Thymus (tissue), 11 donors: Measurements from ENCODE around the gene ELF1. TPM values are rescaled to one million over a fixed set of nuclear protein-coding genes. Genes with fewer than 3 reads are reported as not detected.
A peak's percentile ranks its signal among the peaks of the same experiment; 100 is the strongest.
"Not testable (repeated sequence)": the region's sequence is repeated elsewhere in the genome, so short reads cannot be mapped to it uniquely, and the experiment has no call there.

Experiments
- DNase-seq, 9 donors: peaks; one replicate each; pipeline ENCODE4 v3.0.0-alpha.2; 2013; ENCODE audit warnings: low spot score in 9 of 9, low read depth in 6 of 9, missing footprints in 1 of 9
- H3K27ac ChIP-seq, 2 donors: one replicate each; pipeline ENCODE4 v1.5.1; 2013; ENCODE audit warnings: control low read depth in 1 of 2, low read depth in 1 of 2, low read length in 1 of 2, mild to moderate bottlenecking in 1 of 2, moderate library complexity in 1 of 2
- H3K27me3 ChIP-seq, 2 donors: one replicate each; pipeline ENCODE4 v1.5.1; 2013; ENCODE audit warnings: low read length in 1 of 2; ENCODE audit not compliant: control insufficient read depth in 2 of 2, insufficient read depth in 1 of 2
- H3K36me3 ChIP-seq, 2 donors: one replicate each; pipeline ENCODE4 v1.5.1; 2013; ENCODE audit warnings: low read length in 1 of 2, mild to moderate bottlenecking in 1 of 2, moderate library complexity in 1 of 2; ENCODE audit not compliant: control insufficient read depth in 2 of 2, insufficient read depth in 2 of 2
- H3K4me1 ChIP-seq, 2 donors: one replicate each; pipeline ENCODE4 v1.5.1; 2013; ENCODE audit warnings: low read length in 2 of 2; ENCODE audit not compliant: control insufficient read depth in 2 of 2, insufficient read depth in 2 of 2
- H3K4me3 ChIP-seq, 2 donors: one replicate each; pipeline ENCODE4 v1.5.1; 2013; ENCODE audit warnings: low read length in 2 of 2, control low read depth in 1 of 2, mild to moderate bottlenecking in 1 of 2
- H3K9me3 ChIP-seq, 2 donors: one replicate each; pipeline ENCODE4 v1.5.1; 2013; ENCODE audit warnings: low read length in 1 of 2, mild to moderate bottlenecking in 1 of 2; ENCODE audit not compliant: control insufficient read depth in 2 of 2, insufficient read depth in 1 of 2
- WGBS: extraction: QIAGEN DNeasy Blood & Tissue Kit; methylation state at CpG from one replicate; pipeline ENCODE4 v1.1.7; 2013; 5-methylcytosine and 5-hydroxymethylcytosine counted together
- polyA plus RNA-seq: library from polyadenylated mRNA; stranded (reverse); fragments of 200-250 nt; gene quantifications from one replicate; pipeline ENCODE4 v1.2.3, GENCODE V29; 2013
- total RNA-seq: library from RNA; stranded (reverse); fragments of 120-200 nt; gene quantifications from one replicate; pipeline ENCODE4 v1.2.4, GENCODE V29; 2013
- donor health status: healthy.

ELF1 gene
- total and polyA plus RNA-seq, 2 donors, result 64.2 to 89.3 TPM

DNA sequence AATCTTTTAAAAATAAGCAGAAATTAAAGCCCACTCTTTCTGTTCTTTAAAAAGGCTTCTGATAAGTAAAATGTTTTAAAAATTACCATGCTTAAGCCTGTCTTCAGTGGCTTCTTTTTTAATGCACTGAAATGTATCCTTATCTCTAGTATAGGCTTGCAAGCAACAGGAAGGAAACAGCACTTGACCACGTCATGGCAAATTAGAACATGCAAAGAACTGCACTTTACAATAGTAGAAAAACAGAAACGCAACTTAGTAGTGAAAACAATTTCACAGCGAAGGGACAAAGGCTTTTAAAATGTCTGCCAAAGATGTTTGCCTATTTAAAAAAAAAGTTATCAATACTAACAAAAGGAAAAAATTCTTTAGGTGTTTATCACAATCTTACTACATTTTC is 36.3 kb downstream of the ELF1 start:
- under 1% methylated on average over 3 of the region's 3 CpGs for WGBS
- H3K9me3 ChIP-seq, result no peaks in the 10 kb centered on the region
- H3K27ac ChIP-seq, result peak overlapping the region in 1 of 2 donors; percentile 87
- no peaks in the 10 kb centered on the region for H3K27me3 ChIP-seq
- H3K4me3 ChIP-seq, result peak overlapping the region; percentile 32 to 57
- peak in 2 of 9 donors; percentile 64 to 84 for DNase-seq
- H3K36me3 ChIP-seq, result peaks cover 0 to 9% of the 10 kb centered on the region in 2 donors
- peaks cover 16 to 24% of the 10 kb centered on the region in 2 donors for H3K4me1 ChIP-seq

DNA sequence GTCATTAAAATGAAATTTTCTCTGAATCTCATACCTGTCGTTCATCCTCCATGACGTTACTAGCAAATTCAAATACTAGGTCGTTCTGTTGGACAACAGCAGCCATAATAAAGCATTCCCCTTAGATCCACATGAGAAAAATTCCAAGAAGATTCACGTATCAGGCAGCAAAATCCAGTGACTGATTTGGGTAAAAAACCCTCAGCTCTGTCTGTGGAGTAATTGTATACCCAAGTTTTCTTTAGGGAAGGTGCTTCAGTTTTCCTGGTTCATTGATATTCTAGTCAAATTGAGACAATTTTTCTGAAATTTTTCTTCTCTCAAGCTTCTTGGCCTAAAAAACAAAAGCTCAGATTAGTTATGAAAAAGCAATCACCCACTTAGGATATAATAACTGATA is 37.2 kb downstream of the ELF1 start:
- WGBS, result 20% methylated on average over 4 of the region's 4 CpGs
- H3K4me3 ChIP-seq, result peak overlapping the region; percentile 32 to 57
- no peaks in the 10 kb centered on the region for H3K27me3 ChIP-seq

DNA sequence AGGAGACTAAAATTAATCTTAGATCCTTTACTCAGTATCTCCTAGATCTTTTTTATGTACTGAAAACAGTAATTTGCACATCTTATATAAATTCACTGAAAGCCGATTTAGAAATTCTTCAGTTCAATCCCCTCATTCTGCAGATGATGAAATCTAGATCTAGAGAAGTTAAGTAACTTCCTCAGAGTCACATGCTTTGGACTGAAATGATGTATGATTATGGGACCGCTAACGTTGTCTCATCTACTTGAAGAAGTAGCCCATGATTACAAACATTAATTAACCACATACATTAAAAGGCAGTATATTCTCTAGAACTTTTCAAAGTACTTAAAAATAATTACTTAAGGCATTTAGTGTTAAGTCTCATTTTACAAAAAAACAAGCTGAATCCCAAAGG is 37.8 kb downstream of the ELF1 start:
- H3K4me3 ChIP-seq, result peak overlapping the region; percentile 29 to 44
- WGBS, result 13% methylated on average over 3 of the region's 3 CpGs
- H3K27me3 ChIP-seq, result no peaks in the 10 kb centered on the region
- peaks cover 0 to 10% of the 10 kb centered on the region in 2 donors for H3K36me3 ChIP-seq
- peak in 1 of 9 donors; percentile 64 for DNase-seq
- peaks cover 19 to 31% of the 10 kb centered on the region in 2 donors for H3K4me1 ChIP-seq
- H3K27ac ChIP-seq, result peak overlapping the region; percentile 61 to 74
- H3K9me3 ChIP-seq, result no peaks in the 10 kb centered on the region

More for the DNA sequence above, 37.2 kb downstream of the ELF1 start:
- Histone ChIP-seq H3K36me3 (peaks cover 0 to 10% of the 10 kb centered on the region in 2 donors), H3K27ac (peak overlapping the region; percentile 76 to 87), H3K4me1 (peaks cover 18 to 27% of the 10 kb centered on the region in 2 donors), H3K9me3 (no peaks in the 10 kb centered on the region)
- DNase-seq, result no peak

DNA sequence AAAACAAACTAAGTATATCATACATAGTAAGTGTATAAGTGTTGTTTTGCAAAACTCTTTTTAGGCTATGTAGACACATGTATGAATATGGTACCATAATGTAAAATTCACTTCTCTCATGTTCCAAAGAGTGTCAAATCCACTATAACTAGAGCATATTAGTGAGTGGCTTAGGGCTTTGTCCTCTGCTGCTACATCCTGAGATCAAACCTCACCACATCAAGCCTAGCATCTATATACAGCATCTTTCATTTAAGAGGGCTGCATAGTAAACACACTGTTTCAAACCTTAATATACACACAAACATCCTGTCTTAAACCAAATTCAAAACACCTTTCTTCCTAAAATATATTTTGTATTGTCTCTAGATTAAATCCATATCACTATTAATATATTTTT is 38.7 kb downstream of the ELF1 start:
- Histone ChIP-seq H3K4me3 (peak overlapping the region; percentile 29 to 44), H3K4me1 (peaks cover 16 to 29% of the 10 kb centered on the region in 2 donors)

DNA sequence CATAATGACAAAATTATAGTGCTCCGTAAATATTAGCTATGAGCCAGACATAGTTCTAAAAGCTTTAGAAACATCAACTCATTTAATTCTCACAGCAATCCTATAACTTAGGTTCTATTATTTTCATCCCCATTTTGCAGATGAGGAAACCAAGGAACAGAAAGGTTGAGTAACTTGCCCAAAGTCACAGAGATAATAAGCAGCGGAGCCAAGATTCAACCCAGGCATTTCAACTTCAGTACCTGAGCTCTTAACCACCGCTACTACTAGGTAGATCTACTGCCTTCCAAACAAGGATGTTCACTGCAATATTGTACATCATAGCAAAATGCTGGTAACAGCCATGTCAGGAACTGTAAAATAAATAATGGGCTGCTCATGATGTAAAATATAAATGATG is 39.9 kb downstream of the ELF1 start:
- Histone ChIP-seq H3K27ac (no peak overlapping the region), H3K4me3 (peak overlapping the region; percentile 29 to 34)

More for the DNA sequence above, 38.7 kb downstream of the ELF1 start:
- peak in 4 of 9 donors; percentile 71 to 87 (median 74) for DNase-seq
- Histone ChIP-seq H3K9me3 (no peaks in the 10 kb centered on the region), H3K27ac (peak overlapping the region; percentile 56 to 61), H3K27me3 (no peaks in the 10 kb centered on the region), H3K36me3 (peaks cover 0 to 15% of the 10 kb centered on the region in 2 donors)

DNA sequence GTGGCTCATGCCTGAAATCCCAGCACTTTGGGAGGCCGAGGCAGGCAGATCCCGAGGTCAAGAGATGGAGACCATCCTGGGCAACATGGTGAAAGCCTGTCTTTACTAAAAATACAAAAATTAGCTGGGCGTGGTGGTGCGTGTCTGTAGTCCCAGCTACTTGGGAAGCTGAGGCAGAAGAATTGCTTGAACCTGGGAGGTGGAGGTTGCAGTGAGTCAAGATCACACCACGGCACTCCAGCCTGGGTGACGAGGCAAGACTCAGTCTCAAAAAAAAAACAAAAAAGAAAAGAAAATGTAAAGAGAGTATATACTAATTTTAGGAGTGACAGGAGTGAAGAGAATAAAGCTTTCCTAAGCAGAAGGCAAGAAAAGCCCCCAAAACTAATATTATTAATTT is 41.0 kb downstream of the ELF1 start:
- not testable (repeated sequence) for DNase-seq, H3K9me3 ChIP-seq, H3K4me3 ChIP-seq, H3K27ac ChIP-seq, H3K27me3 ChIP-seq
- H3K36me3 ChIP-seq, result peaks cover 0 to 18% of the 10 kb centered on the region in 2 donors
- peaks cover 12 to 28% of the 10 kb centered on the region in 2 donors for H3K4me1 ChIP-seq
- WGBS, result 88% methylated on average over 6 of the region's 6 CpGs

More for the DNA sequence above, 39.9 kb downstream of the ELF1 start:
- peaks cover 20 to 35% of the 10 kb centered on the region in 2 donors for H3K4me1 ChIP-seq
- DNase-seq, result no peak
- WGBS, result 76% methylated on average over 3 of the region's 3 CpGs
- H3K9me3 ChIP-seq, result no peaks in the 10 kb centered on the region
- peaks cover 0 to 18% of the 10 kb centered on the region in 2 donors for H3K36me3 ChIP-seq
- no peaks in the 10 kb centered on the region for H3K27me3 ChIP-seq

DNA sequence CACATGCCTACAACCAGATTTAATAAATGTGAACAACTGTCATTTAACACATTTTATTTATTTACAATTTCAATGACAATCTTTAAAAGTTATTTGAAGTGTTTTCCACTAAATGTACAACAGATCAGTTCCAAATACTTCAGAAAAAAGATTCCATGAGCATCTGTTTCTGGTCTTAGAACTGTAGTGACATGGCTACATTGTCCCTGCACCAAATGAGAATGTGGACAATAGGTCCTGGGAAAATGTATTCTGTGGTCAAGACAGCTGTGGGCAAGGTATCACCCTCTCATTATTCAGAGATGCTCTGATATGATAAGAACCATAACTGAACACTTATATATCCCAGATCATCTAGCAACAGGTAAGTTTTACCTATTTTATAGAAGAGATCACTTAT is 43.7 kb downstream of the ELF1 start:
- H3K4me1 ChIP-seq, result peaks cover 11 to 27% of the 10 kb centered on the region in 2 donors
- no peak overlapping the region for H3K27ac ChIP-seq

DNA sequence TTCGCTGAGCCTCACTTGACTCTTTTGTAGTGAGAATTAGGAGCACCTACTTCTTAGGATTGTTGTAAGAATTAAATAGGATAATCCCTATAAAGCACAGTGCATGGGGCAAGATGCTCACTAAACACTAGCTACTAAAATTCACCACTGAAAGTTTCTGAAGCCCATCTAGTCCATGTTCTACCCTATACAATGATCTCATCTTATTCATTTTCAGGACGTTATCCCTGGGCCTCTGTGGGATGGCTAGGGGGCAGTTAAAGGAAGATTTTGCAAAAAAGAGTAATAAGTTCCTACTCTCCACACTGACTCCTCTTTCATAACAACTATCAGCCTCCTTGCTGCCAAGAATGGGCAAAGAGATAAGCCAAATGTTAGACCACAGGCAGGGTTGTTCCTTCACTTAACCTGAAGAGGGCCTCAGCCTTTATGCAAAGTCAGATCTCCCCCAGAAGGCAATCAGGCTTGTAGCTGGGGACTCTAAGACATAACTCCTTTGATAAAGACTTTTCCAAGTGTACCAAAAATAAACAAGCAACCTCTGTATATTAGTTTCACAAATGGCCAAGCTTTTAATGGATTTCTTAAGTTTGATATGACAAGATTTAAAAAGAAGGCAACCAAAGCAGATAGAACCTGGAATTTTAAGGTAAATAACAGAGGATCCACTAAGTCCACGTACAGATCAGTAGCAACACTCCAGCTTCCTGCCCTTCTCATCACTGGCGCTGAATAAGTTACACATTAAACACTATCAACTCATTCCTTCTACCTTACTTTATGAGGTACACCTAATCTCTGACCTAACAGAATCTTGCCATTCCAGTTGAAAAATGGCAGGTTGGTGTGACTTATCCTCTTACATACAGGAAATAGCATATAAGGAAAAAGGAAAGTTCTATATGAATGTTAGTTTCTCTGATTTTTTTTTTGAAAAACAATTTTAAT is 44.4 kb downstream of the ELF1 start:
- H3K27ac ChIP-seq, result peak overlapping the region in 1 of 2 donors; percentile 20
- H3K36me3 ChIP-seq, result peaks cover 0 to 24% of the 10 kb centered on the region in 2 donors
- H3K4me1 ChIP-seq, result peaks cover 11 to 26% of the 10 kb centered on the region in 2 donors
- H3K9me3 ChIP-seq, result no peaks in the 10 kb centered on the region
- 44% methylated on average over 4 of the region's 4 CpGs for WGBS
- no peak overlapping the region for H3K4me3 ChIP-seq
- H3K27me3 ChIP-seq, result no peaks in the 10 kb centered on the region
- peak in 3 of 9 donors; percentile 48 to 81 (median 62) for DNase-seq

More for the DNA sequence above, 43.7 kb downstream of the ELF1 start:
- Histone ChIP-seq H3K36me3 (peaks cover 0 to 24% of the 10 kb centered on the region in 2 donors), H3K9me3 (no peaks in the 10 kb centered on the region), H3K4me3 (no peak overlapping the region), H3K27me3 (no peaks in the 10 kb centered on the region)
- DNase-seq, result no peak

DNA sequence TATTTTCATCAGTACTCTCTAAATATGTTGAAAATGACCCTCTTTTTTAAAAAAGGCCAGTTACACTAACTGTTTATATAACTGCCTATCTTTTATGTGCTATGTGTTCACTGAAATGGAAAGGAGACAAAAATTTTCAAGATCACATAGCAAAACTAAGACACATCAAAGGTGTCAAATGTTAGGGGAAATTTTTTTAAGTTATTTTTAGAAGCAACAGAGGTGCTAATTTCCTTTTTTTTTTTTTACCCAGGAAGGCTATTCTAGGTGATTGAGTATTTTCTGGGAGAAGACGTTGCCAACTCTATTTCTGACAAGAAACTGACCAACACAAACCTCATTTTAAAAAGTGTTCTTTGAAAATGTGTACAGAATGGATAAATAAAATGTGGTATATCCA is 45.7 kb downstream of the ELF1 start:
- DNase-seq, result no peak
- H3K27ac ChIP-seq, result no peak overlapping the region
- H3K27me3 ChIP-seq, result no peaks in the 10 kb centered on the region
- H3K4me3 ChIP-seq, result no peak overlapping the region
- H3K36me3 ChIP-seq, result peaks cover 0 to 23% of the 10 kb centered on the region in 2 donors
- WGBS, result 12% methylated on average over 1 of the region's 1 CpG
- H3K9me3 ChIP-seq, result no peaks in the 10 kb centered on the region
- H3K4me1 ChIP-seq, result peaks cover 11 to 25% of the 10 kb centered on the region in 2 donors
